ENCODE data around the gene CDC123.

DNA sequence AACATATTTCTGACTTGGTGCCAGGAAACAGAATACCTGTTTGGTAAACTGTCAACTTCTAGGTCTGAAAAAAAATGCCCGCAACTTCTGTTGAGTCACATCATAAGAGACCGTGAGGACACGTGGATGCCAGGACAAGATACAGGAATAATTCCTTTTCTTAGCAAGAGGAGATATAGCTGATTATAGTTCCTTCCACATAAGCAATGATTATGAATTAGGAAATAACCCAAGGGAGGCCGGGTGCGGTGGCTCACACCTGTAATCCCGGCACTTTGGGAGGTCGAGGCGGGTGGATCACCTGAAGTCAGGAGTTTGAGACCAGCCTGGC is 75.2 kb downstream of the CDC123 start:
- TF ChIP-seq CTCF (IDR thresholded peaks at IDR 0.05): no peak
- no peak for TF ChIP-seq EP300 (IDR thresholded peaks at IDR 0.05)
